ENCODE measurements around the gene LAMA3. TPM values are rescaled to one million over a fixed set of nuclear protein-coding genes. Genes with fewer than 3 reads are reported as not detected.

Gene LAMA3
- total and polyA plus RNA-seq, 9 donors, result 2.9 to 44.9 (median 14.8) TPM

GRCh38 chr18:23825978-23826405 is 136.7 kb downstream of the LAMA3 start:
- peak; percentile 55 to 85 (median 61) for DNase-seq
- WGBS, 3 donors, result 2 to 6% (median 4%) methylated on average over 6 of the region's 6 CpGs
- Histone ChIP-seq H3K27ac (no peak overlapping the region), H3K4me1 (ENCODE audit: insufficient read depth) (peaks cover 9% of the 10 kb centered on the region), H3K36me3 (no peaks in the 10 kb centered on the region), H3K4me3 (no peak overlapping the region), H3K27me3 (no peaks in the 10 kb centered on the region), H3K9me3 (no peaks in the 10 kb centered on the region)
- no peak for TF ChIP-seq POLR2A (IDR thresholded peaks at IDR 0.05)
- no peak for TF ChIP-seq CTCF (IDR thresholded peaks at IDR 0.05)
- peak; percentile 56 for TF ChIP-seq EP300 (IDR thresholded peaks at IDR 0.05)
- intact Hi-C loops (cut with DNase I), result loop anchor here in 2 of 4 donors (2.0 to 10.0 kb wide), 3 partner anchors 61 to 289 kb away; no protein-coding TSS in a partner anchor

- H3K9me3 ChIP-seq, result no peaks in the 10 kb centered on the region
- DNase-seq, result no peak
- H3K36me3 ChIP-seq, result no peaks in the 10 kb centered on the region
- TF ChIP-seq CTCF (IDR thresholded peaks at IDR 0.05) (no peak), POLR2A (IDR thresholded peaks at IDR 0.05) (no peak), EP300 (IDR thresholded peaks at IDR 0.05) (no peak)
- no peaks in the 10 kb centered on the region for H3K27me3 ChIP-seq
- intact Hi-C loops (cut with DNase I), result loop anchor here in 2 of 4 donors (2.0 to 10.0 kb wide), 3 partner anchors 60 to 288 kb away; no protein-coding TSS in a partner anchor
- no peak overlapping the region for H3K27ac ChIP-seq
- 71 to 78% (median 72%) methylated on average over 4 of the region's 4 CpGs for WGBS, 3 donors
- H3K4me3 ChIP-seq, result no peak overlapping the region
- peaks cover 9% of the 10 kb centered on the region for H3K4me1 ChIP-seq (ENCODE audit: insufficient read depth)
Measured at GRCh38 chr18:23826850-23827620, 137.8 kb downstream of the LAMA3 start.

- Histone ChIP-seq H3K27me3 (no peaks in the 10 kb centered on the region), H3K27ac (no peak overlapping the region), H3K4me1 (ENCODE audit: insufficient read depth) (peaks cover 9% of the 10 kb centered on the region), H3K9me3 (no peaks in the 10 kb centered on the region), H3K36me3 (no peaks in the 10 kb centered on the region), H3K4me3 (no peak overlapping the region)
- TF ChIP-seq EP300 (IDR thresholded peaks at IDR 0.05) (no peak), CTCF (IDR thresholded peaks at IDR 0.05) (no peak), POLR2A (IDR thresholded peaks at IDR 0.05) (no peak)
- 93 to 98% (median 97%) methylated on average over 4 of the region's 4 CpGs for WGBS, 3 donors
- intact Hi-C loops (cut with DNase I), result loop anchor here in 2 of 4 donors (2.0 to 10.0 kb wide), 3 partner anchors 59 to 287 kb away; no protein-coding TSS in a partner anchor
- no peak for DNase-seq
Measured at GRCh38 chr18:23827681-23828080, 138.4 kb downstream of the LAMA3 start.

- H3K27ac ChIP-seq, result no peak overlapping the region
- no peak overlapping the region for H3K4me3 ChIP-seq
- no peaks in the 10 kb centered on the region for H3K27me3 ChIP-seq
- TF ChIP-seq CTCF (IDR thresholded peaks at IDR 0.05) (no peak), POLR2A (IDR thresholded peaks at IDR 0.05) (no peak), EP300 (IDR thresholded peaks at IDR 0.05) (no peak)
- no peak for DNase-seq
- H3K36me3 ChIP-seq, result no peaks in the 10 kb centered on the region
- 57 to 62% (median 59%) methylated on average over 3 of the region's 3 CpGs for WGBS, 3 donors
- H3K4me1 ChIP-seq (ENCODE audit: insufficient read depth), result peaks cover 9% of the 10 kb centered on the region
- intact Hi-C loops (cut with DNase I), result loop anchor here in 1 of 4 donors (10.0 kb wide), 2 partner anchors 86 to 286 kb away; no protein-coding TSS in a partner anchor
- H3K9me3 ChIP-seq, result no peaks in the 10 kb centered on the region
Measured at GRCh38 chr18:23828426-23828825, 139.2 kb downstream of the LAMA3 start.
